Epithelial cell of esophagus (primary cell): ENCODE measurements around the gene OSER1.

Experiments
- DNase-seq: peaks from one replicate; pipeline ENCODE4 v3.0.0; 2010; ENCODE audit warnings: low read depth
- H3K4me3 ChIP-seq: 2 replicates; pipeline ENCODE4 v1.5.1; 2011; ENCODE audit warnings: mild to moderate bottlenecking, low read length, control low read depth
- TF ChIP-seq, protein P1 (sequence below): IDR thresholded peaks from 2 replicates; pipeline ENCODE4 v1.5.1; 2011; ENCODE audit warnings: low read depth, mild to moderate bottlenecking, low read length, control low read depth, inconsistent platforms; ENCODE audit not compliant: insufficient read depth; ENCODE audit errors: missing control alignments

Gene OSER1

GRCh38 chr20:44224637-44225036 is 14.1 kb upstream of the OSER1 start:
- TF ChIP-seq, protein P1, sequence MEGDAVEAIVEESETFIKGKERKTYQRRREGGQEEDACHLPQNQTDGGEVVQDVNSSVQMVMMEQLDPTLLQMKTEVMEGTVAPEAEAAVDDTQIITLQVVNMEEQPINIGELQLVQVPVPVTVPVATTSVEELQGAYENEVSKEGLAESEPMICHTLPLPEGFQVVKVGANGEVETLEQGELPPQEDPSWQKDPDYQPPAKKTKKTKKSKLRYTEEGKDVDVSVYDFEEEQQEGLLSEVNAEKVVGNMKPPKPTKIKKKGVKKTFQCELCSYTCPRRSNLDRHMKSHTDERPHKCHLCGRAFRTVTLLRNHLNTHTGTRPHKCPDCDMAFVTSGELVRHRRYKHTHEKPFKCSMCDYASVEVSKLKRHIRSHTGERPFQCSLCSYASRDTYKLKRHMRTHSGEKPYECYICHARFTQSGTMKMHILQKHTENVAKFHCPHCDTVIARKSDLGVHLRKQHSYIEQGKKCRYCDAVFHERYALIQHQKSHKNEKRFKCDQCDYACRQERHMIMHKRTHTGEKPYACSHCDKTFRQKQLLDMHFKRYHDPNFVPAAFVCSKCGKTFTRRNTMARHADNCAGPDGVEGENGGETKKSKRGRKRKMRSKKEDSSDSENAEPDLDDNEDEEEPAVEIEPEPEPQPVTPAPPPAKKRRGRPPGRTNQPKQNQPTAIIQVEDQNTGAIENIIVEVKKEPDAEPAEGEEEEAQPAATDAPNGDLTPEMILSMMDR, result no peak
- H3K4me3 ChIP-seq, result no peak overlapping the region
- DNase-seq, result no peak

GRCh38 chr20:44223721-44224120 is 13.2 kb upstream of the OSER1 start:
- TF ChIP-seq, protein P1, result no peak
- H3K4me3 ChIP-seq, result no peak overlapping the region
- no peak for DNase-seq

GRCh38 chr20:44222633-44223368 is 12.2 kb upstream of the OSER1 start:
- TF ChIP-seq, protein P1, result no peak
- no peak for DNase-seq
- no peak overlapping the region for H3K4me3 ChIP-seq

GRCh38 chr20:44222027-44222426 is 11.5 kb upstream of the OSER1 start:
- H3K4me3 ChIP-seq, result no peak overlapping the region
- TF ChIP-seq, protein P1, result no peak
- no peak for DNase-seq

- H3K4me3 ChIP-seq, result no peak overlapping the region
- TF ChIP-seq, protein P1, result no peak
- no peak for DNase-seq
These were observed 10.9 kb upstream of the OSER1 start for GRCh38 chr20:44221368-44221954.

GRCh38 chr20:44219791-44220190 is 9.2 kb upstream of the OSER1 start:
- no peak for DNase-seq
- TF ChIP-seq, protein P1, result no peak
- no peak overlapping the region for H3K4me3 ChIP-seq
